ENCODE measurements around the gene SPTAN1. TPM values are rescaled to one million over a fixed set of nuclear protein-coding genes. Genes with fewer than 3 reads are reported as not detected.
A peak's percentile ranks its signal among the peaks of the same experiment; 100 is the strongest.

SPTAN1 gene
- total and polyA plus RNA-seq, 4 experiments from 2014 or later = 14.0 to 595 (median 394) TPM

DNA sequence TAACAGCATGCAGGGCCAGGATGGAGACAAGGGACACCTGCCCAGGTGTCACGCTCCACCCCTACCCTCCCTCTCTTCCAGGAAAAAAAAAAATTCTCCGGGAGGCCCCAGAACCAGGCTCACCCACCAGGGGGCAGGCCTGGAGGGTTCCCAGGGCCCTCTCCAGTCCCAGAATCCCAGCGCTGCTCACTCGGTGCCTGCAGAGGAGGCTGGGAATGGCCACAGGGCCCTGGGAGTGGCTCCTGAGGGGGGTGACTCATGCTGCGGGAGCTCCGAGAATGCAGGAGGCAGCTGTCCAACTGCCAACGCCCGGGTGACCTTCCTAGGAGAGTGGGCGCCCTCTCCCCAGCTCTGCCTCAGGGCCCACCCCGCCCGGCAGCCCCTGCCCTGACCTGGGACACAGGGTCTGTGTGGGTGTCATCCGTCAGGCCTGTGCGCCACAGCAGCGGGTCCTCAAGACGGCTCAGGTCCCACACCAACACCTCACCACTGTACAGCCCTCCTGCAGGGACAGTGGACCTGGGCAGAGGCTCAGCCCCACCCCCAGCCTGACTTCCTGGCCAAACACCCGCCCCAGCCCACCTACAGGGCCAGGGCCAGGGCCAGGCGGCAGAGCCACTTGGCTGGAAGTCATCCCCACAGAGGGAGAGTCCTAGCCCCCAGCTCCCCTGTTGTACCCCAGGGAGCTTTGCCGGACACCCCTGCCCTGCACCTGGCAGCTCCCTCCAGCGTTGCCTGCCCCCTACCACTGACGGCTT is 83.1 kb downstream of the SPTAN1 start:
- Mint-ChIP-seq H3K27me3 (no peaks in the 10 kb centered on the region), H3K9me3 (peaks cover 0 to 2% (median 0%) of the 10 kb centered on the region in 8 donors), H3K27ac (no peak overlapping the region), H3K36me3 (peaks cover 16 to 28% of the 10 kb centered on the region in 2 donors), H3K4me3 (no peak overlapping the region), H3K4me1 (peaks cover 0 to 1% (median 0%) of the 10 kb centered on the region in 4 donors)
- H3K4me3 ChIP-seq (ENCODE audit: low read length in 2 of 2) = no peak overlapping the region
- no peaks in the 10 kb centered on the region for H3K4me1 ChIP-seq (ENCODE audit: insufficient read depth, low read length)
- CTCF ChIA-PET (ENCODE audit: partially characterized antibody) = no interaction called here
- H3K9me3 ChIP-seq (ENCODE audit: control insufficient read depth in 1 of 2, low read length in 2 of 2) = no peaks in the 10 kb centered on the region
- H3K27me3 ChIP-seq (ENCODE audit: insufficient read depth, low read length) = no peaks in the 10 kb centered on the region
- intact Hi-C loops (cut with micrococcal nuclease) = no loop called here
- DNase-seq = no peak
- no peak overlapping the region for H3K27ac ChIP-seq (ENCODE audit: low read depth, low read length)
- POLR2A ChIA-PET (ENCODE audit: partially characterized antibody) = interaction anchor here (1.1 kb wide), 1 partner anchor 10 kb away, joined by 3 read pairs; no protein-coding TSS in a partner anchor
- peaks cover 24% of the 10 kb centered on the region for H3K36me3 ChIP-seq (ENCODE audit: insufficient read depth, low read length)

DNA sequence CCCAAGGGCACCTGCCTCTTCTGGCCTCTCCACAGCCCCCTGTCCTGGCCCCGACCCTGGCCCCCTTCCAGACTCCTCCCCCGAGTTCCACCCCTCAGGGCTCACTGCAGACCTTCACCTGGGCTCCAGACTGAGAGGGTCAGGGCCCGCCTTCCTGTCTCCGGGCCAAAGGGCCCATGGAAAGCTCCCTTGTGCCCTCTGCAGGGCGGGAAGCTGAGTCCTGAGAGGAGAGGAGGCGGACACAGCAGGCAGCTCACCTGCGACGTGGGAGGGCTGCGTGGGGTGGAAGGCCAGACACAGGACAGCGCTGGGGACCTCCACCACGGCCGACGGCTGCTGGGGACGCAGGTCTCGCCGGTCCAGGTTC is 83.6 kb downstream of the SPTAN1 start:
- intact Hi-C loops (cut with micrococcal nuclease) = no loop called here
- H3K36me3 ChIP-seq (ENCODE audit: insufficient read depth, low read length) = peaks cover 23% of the 10 kb centered on the region
- no peak overlapping the region for H3K27ac ChIP-seq (ENCODE audit: low read depth, low read length)
- Mint-ChIP-seq H3K4me1 (peaks cover 0 to 1% (median 0%) of the 10 kb centered on the region in 4 donors), H3K36me3 (peaks cover 16 to 27% of the 10 kb centered on the region in 2 donors), H3K9me3 (peaks cover 0 to 2% (median 0%) of the 10 kb centered on the region in 8 donors), H3K27me3 (no peaks in the 10 kb centered on the region), H3K4me3 (no peak overlapping the region), H3K27ac (peak overlapping the region in 1 of 7 donors; percentile 47)
- H3K4me1 ChIP-seq (ENCODE audit: insufficient read depth, low read length) = no peaks in the 10 kb centered on the region
- no peak overlapping the region for H3K4me3 ChIP-seq (ENCODE audit: low read length in 2 of 2)
- POLR2A ChIA-PET (ENCODE audit: partially characterized antibody) = interaction anchor here (1.1 kb wide), 1 partner anchor 11 kb away, joined by 3 read pairs; no protein-coding TSS in a partner anchor
- no peak for DNase-seq
- no peaks in the 10 kb centered on the region for H3K9me3 ChIP-seq (ENCODE audit: control insufficient read depth in 1 of 2, low read length in 2 of 2)
- no peaks in the 10 kb centered on the region for H3K27me3 ChIP-seq (ENCODE audit: insufficient read depth, low read length)
- CTCF ChIA-PET (ENCODE audit: partially characterized antibody) = interaction anchor here (1.1 kb wide), 1 partner anchor 19 kb away, joined by 5 read pairs; no protein-coding TSS in a partner anchor

DNA sequence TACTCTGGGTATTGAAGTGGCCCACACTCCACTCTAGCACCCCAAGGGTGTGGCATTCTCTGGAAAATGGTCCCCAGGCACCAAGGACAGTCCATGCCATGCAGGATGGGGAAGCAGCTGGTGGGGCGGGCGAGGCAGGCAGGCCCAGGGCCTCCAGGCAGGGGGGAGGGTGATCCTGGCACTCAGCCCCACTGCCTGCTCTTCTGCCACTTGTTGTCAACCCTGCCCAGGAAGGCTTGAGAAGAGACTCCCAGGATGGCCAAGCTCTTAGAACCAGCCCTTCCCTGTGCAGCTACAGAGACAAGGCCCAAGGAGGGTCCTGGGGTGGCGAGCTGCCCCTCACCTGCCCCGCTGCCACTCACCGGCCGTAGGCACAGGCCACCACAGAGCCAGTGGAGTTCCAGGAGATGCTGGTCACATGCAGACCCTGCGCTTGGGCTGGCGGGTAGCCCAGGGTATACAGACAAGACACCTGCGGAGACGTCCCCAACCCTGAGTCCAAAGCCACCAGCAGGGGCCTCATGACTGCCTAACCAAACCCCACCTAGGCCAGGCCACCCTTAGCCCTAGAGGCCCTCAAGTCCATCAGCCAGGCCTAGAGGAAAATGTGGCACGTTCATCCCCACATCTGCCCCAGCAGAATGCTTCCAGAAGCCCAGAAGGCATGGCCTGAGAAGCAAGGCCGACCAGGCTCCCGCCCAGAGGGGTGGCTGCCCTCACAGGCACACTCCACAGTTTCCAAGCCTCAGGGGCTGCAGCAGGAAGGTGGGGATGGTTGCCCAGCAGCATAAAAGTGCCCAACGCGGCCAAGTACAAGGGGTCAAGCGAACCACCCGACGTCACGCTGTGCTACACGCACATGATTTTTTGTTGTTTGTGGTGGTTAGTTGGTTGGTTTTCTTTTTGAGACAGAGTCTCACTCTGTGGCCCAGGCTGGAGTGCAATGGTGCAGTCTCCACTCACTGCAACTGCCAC is 84.5 kb downstream of the SPTAN1 start:
- no peak overlapping the region for H3K27ac ChIP-seq (ENCODE audit: low read depth, low read length)
- ChIA-PET POLR2A (ENCODE audit: partially characterized antibody) (no interaction called here), CTCF (ENCODE audit: partially characterized antibody) (interaction anchor here (1.1 kb wide), 1 partner anchor 18 kb away, joined by 5 read pairs; no protein-coding TSS in a partner anchor)
- no peaks in the 10 kb centered on the region for H3K27me3 ChIP-seq (ENCODE audit: insufficient read depth, low read length)
- H3K9me3 Mint-ChIP-seq = peaks cover 0 to 2% (median 0%) of the 10 kb centered on the region in 8 donors
- H3K4me3 Mint-ChIP-seq = no peak overlapping the region
- H3K36me3 Mint-ChIP-seq = peaks cover 12 to 22% of the 10 kb centered on the region in 2 donors
- intact Hi-C loops (cut with micrococcal nuclease) = no loop called here
- H3K4me1 ChIP-seq (ENCODE audit: insufficient read depth, low read length) = no peaks in the 10 kb centered on the region
- no peaks in the 10 kb centered on the region for H3K9me3 ChIP-seq (ENCODE audit: control insufficient read depth in 1 of 2, low read length in 2 of 2)
- no peak overlapping the region for H3K4me3 ChIP-seq (ENCODE audit: low read length in 2 of 2)
- H3K27me3 Mint-ChIP-seq = no peaks in the 10 kb centered on the region
- H3K27ac Mint-ChIP-seq = no peak overlapping the region
- H3K36me3 ChIP-seq (ENCODE audit: insufficient read depth, low read length) = peaks cover 17% of the 10 kb centered on the region
- peaks cover 0 to 1% (median 0%) of the 10 kb centered on the region in 4 donors for H3K4me1 Mint-ChIP-seq
- no peak for DNase-seq

GRCh38 chr9:128637656-128638055 is 85.3 kb downstream of the SPTAN1 start:
- no peak for DNase-seq
- H3K4me3 ChIP-seq (ENCODE audit: low read length in 2 of 2) = no peak overlapping the region
- H3K4me3 Mint-ChIP-seq = no peak overlapping the region
- intact Hi-C loops (cut with micrococcal nuclease) = no loop called here
- no peaks in the 10 kb centered on the region for H3K27me3 ChIP-seq (ENCODE audit: insufficient read depth, low read length)
- H3K9me3 ChIP-seq (ENCODE audit: control insufficient read depth in 1 of 2, low read length in 2 of 2) = no peaks in the 10 kb centered on the region
- POLR2A ChIA-PET (ENCODE audit: partially characterized antibody) = interaction anchor here (0.7 kb wide), 1 partner anchor 87 kb away, joined by 3 read pairs; no protein-coding TSS in a partner anchor
- CTCF ChIA-PET (ENCODE audit: partially characterized antibody) = no interaction called here
- H3K4me1 Mint-ChIP-seq = peaks cover 0 to 1% (median 0%) of the 10 kb centered on the region in 4 donors
- H3K27me3 Mint-ChIP-seq = no peaks in the 10 kb centered on the region
- H3K27ac ChIP-seq (ENCODE audit: low read depth, low read length) = no peak overlapping the region
- no peaks in the 10 kb centered on the region for H3K4me1 ChIP-seq (ENCODE audit: insufficient read depth, low read length)
- H3K9me3 Mint-ChIP-seq = peaks cover 0 to 1% (median 0%) of the 10 kb centered on the region in 8 donors
- H3K36me3 Mint-ChIP-seq = peaks cover 8 to 13% of the 10 kb centered on the region in 2 donors
- peak overlapping the region in 1 of 7 donors; percentile 48 for H3K27ac Mint-ChIP-seq
- H3K36me3 ChIP-seq (ENCODE audit: insufficient read depth, low read length) = peaks cover 9% of the 10 kb centered on the region

GRCh38 chr9:128638580-128638979 is 86.2 kb downstream of the SPTAN1 start:
- ChIA-PET CTCF (ENCODE audit: partially characterized antibody) (interaction anchor here (1.5 kb wide), 2 partner anchors 9 to 46 kb away, joined by 3 to 4 read pairs; no protein-coding TSS in a partner anchor), POLR2A (ENCODE audit: partially characterized antibody) (interaction anchor here (1.2 kb wide), 1 partner anchor 51 kb away, joined by 4 read pairs; no protein-coding TSS in a partner anchor)
- no peak overlapping the region for H3K27ac ChIP-seq (ENCODE audit: low read depth, low read length)
- intact Hi-C loops (cut with micrococcal nuclease) = no loop called here
- H3K4me3 ChIP-seq (ENCODE audit: low read length in 2 of 2) = no peak overlapping the region
- H3K9me3 ChIP-seq (ENCODE audit: control insufficient read depth in 1 of 2, low read length in 2 of 2) = no peaks in the 10 kb centered on the region
- Mint-ChIP-seq H3K4me1 (peaks cover 0 to 1% (median 0%) of the 10 kb centered on the region in 4 donors), H3K36me3 (peaks cover under 1 to 4% of the 10 kb centered on the region in 2 donors), H3K27me3 (no peaks in the 10 kb centered on the region), H3K4me3 (peak overlapping the region in 1 of 8 donors; percentile 1), H3K9me3 (no peaks in the 10 kb centered on the region), H3K27ac (peak overlapping the region in 2 of 7 donors; percentile 18 to 62)
- H3K4me1 ChIP-seq (ENCODE audit: insufficient read depth, low read length) = no peaks in the 10 kb centered on the region
- no peaks in the 10 kb centered on the region for H3K27me3 ChIP-seq (ENCODE audit: insufficient read depth, low read length)
- H3K36me3 ChIP-seq (ENCODE audit: insufficient read depth, low read length) = no peaks in the 10 kb centered on the region
- DNase-seq = no peak

- CTCF ChIA-PET (ENCODE audit: partially characterized antibody) = no interaction called here
- POLR2A ChIA-PET (ENCODE audit: partially characterized antibody) = no interaction called here
- no peak overlapping the region for H3K27ac ChIP-seq (ENCODE audit: low read depth, low read length)
- H3K9me3 ChIP-seq (ENCODE audit: control insufficient read depth in 1 of 2, low read length in 2 of 2) = no peaks in the 10 kb centered on the region
- no peak overlapping the region for H3K4me3 Mint-ChIP-seq
- intact Hi-C loops (cut with micrococcal nuclease) = no loop called here
- no peaks in the 10 kb centered on the region for H3K27me3 Mint-ChIP-seq
- H3K4me3 ChIP-seq (ENCODE audit: low read length in 2 of 2) = no peak overlapping the region
- no peak for DNase-seq
- H3K9me3 Mint-ChIP-seq = peaks cover 0 to 1% (median 0%) of the 10 kb centered on the region in 8 donors
- H3K27me3 ChIP-seq (ENCODE audit: insufficient read depth, low read length) = no peaks in the 10 kb centered on the region
- no peaks in the 10 kb centered on the region for H3K4me1 ChIP-seq (ENCODE audit: insufficient read depth, low read length)
- no peaks in the 10 kb centered on the region for H3K36me3 ChIP-seq (ENCODE audit: insufficient read depth, low read length)
- H3K36me3 Mint-ChIP-seq = no peaks in the 10 kb centered on the region
- H3K27ac Mint-ChIP-seq = peak overlapping the region in 1 of 7 donors; percentile 15
- H3K4me1 Mint-ChIP-seq = peaks cover 0 to 3% (median under 1%) of the 10 kb centered on the region in 4 donors
Observed at GRCh38 chr9:128640603-128641002, 88.2 kb downstream of the SPTAN1 start.

All from CD4-positive, alpha-beta memory T cell (primary cell).